ENCODE measurements around the gene ASMT.

DNA sequence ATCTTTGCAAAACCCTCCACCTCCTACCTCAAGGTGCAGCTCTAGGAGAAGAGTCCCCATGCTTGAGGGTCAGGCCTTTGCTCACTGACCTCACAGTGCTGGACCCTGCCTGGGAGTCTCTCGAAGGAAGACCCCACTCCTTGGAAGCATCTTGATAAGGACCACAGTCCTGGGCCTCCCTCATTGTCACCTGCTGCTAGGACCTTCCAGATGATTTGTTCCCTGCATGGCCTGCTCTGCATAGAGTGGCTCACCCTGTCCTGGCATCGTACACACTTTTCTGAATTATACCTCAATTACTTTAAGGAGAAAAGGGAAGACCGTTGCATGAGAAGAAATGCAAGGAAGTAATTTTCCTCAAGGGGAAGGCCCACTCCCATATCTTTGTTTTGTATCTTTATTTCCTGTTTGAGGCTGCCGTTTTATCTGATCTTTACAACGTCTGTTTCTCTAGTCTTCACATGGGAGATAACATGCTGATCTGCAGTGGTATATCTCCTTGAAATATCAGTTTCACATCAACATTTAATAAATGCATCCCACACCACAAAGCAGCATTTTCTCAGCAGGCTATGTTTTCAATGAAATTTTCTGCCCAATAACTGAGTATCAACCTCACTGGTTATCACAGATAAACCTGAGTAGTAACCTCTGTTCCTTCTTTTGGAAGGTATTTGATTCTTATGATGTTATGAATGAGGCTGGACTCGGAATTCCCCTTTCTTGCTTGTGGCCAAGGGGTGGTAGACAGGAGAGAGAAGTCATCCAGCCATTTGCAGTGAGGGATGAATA, 38.5 kb upstream of the ASMT start:
- TF ChIP-seq, protein P1, sequence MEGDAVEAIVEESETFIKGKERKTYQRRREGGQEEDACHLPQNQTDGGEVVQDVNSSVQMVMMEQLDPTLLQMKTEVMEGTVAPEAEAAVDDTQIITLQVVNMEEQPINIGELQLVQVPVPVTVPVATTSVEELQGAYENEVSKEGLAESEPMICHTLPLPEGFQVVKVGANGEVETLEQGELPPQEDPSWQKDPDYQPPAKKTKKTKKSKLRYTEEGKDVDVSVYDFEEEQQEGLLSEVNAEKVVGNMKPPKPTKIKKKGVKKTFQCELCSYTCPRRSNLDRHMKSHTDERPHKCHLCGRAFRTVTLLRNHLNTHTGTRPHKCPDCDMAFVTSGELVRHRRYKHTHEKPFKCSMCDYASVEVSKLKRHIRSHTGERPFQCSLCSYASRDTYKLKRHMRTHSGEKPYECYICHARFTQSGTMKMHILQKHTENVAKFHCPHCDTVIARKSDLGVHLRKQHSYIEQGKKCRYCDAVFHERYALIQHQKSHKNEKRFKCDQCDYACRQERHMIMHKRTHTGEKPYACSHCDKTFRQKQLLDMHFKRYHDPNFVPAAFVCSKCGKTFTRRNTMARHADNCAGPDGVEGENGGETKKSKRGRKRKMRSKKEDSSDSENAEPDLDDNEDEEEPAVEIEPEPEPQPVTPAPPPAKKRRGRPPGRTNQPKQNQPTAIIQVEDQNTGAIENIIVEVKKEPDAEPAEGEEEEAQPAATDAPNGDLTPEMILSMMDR (IDR thresholded peaks at IDR 0.05) = no peak
- no peak for TF ChIP-seq POLR2A (IDR thresholded peaks at IDR 0.05)

Data from testis (tissue), 2 donors.